H1 (cell line): ENCODE data around the gene HS3ST6. TPM values are rescaled to one million over a fixed set of nuclear protein-coding genes. Genes with fewer than 3 reads are reported as not detected.

ENCODE experiments used
- CBX5 ChIP-seq: fragments of 300-800, 300-1000 bp; sonication (generic); IDR thresholded peaks from 2 replicates; pipeline ENCODE4 v1.7.1; 2016; ENCODE audit warnings: antibody characterized with exemption, low read length, low read depth
- JUN ChIP-seq: IDR thresholded peaks from 2 replicates; pipeline ENCODE4 v1.6.1; 2011; ENCODE audit warnings: low read depth, mild to moderate bottlenecking, improper control_type of control experiment, low read length
- KDM4A ChIP-seq: IDR thresholded peaks from one replicate; pipeline ENCODE4 v1.7.1; 2012; ENCODE audit warnings: low read depth, mild to moderate bottlenecking, moderate library complexity, low read length, inconsistent platforms; ENCODE audit not compliant: severe bottlenecking
- polyA plus RNA-seq, 7 experiments: library from polyadenylated mRNA; depleted of rRNA in 3 of 7; stranded (reverse) in 5 of 7; unstranded in 2 of 7; fragments of >200 nt in 5 of 7; fragments of 200-250 nt in 2 of 7; gene quantifications; 1 replicate in 5 of 7; 2 replicates in 1 of 7; 4 replicates in 1 of 7; pipeline versions ENCODE4 v1.2.1 to v1.2.3, GENCODE V29; 2011 to 2013; ENCODE audit warnings: missing spikeins in 2 of 7, mixed read lengths in 2 of 7
- total RNA-seq: library from RNA; stranded (reverse); fragmentation: NEBNext Ultra II Directional; extraction: Animal tissue kit (Norgen Biotek cat#: 25700); gene quantifications from 2 replicates; pipeline ENCODE4 v1.2.1, GENCODE V29; 2021

The HS3ST6 gene
- total and polyA plus RNA-seq, 2 of the 8 experiments (the other 6 are each of a cell fraction or from before 2014, with no cell fraction given) = 0.36 to 0.39 TPM

DNA sequence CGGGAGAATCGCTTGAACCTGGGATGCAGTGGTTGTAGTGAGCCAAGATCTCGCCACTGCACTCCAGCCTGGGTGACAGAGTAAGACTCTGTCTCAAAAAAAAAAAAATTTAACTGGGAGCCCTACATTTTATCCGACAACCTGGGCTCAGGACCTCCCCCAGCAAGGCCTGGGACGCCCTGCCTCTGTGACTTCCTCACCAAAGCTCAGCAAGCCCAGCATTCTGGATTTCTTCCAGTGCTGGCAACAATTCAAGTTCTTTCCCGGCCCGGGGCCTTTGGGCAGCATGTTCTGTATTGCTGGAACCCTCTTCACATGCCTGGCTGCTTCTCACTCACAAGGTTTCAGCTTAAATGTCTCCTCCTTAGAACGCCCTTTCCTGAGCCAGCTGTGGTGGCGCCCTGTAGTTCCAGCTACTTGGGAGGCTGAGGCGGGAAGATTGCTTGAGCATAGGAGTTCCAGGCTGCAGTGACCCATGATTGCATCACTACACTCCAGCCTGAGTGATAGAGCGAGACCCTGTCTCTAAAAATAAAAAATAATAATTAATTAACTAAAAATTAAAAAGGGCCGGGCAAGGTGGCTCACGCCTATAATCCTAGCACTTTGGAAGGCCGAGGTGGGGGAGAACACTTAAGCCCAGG, 30.4 kb downstream of the HS3ST6 start (continued):
- TF ChIP-seq CBX5 (no peak), JUN (no peak), KDM4A (no peak)
